HUDEP-2 (cell line): ENCODE data around the gene ALG10.
A peak's percentile ranks its signal among the peaks of the same experiment; 100 is the strongest.
"Not testable (repeated sequence)": the region's sequence is repeated elsewhere in the genome, so short reads cannot be mapped to it uniquely, and the experiment has no call there.

ENCODE experiments used
- DNase-seq, 76 experiments: peaks; one replicate each; lab custom pipeline; 2025; ENCODE audit not compliant: unreplicated experiment in 76 of 76; lab: John Stamatoyannopoulos, UW

Gene ALG10, protein sequence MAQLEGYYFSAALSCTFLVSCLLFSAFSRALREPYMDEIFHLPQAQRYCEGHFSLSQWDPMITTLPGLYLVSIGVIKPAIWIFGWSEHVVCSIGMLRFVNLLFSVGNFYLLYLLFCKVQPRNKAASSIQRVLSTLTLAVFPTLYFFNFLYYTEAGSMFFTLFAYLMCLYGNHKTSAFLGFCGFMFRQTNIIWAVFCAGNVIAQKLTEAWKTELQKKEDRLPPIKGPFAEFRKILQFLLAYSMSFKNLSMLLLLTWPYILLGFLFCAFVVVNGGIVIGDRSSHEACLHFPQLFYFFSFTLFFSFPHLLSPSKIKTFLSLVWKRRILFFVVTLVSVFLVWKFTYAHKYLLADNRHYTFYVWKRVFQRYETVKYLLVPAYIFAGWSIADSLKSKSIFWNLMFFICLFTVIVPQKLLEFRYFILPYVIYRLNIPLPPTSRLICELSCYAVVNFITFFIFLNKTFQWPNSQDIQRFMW

DNA sequence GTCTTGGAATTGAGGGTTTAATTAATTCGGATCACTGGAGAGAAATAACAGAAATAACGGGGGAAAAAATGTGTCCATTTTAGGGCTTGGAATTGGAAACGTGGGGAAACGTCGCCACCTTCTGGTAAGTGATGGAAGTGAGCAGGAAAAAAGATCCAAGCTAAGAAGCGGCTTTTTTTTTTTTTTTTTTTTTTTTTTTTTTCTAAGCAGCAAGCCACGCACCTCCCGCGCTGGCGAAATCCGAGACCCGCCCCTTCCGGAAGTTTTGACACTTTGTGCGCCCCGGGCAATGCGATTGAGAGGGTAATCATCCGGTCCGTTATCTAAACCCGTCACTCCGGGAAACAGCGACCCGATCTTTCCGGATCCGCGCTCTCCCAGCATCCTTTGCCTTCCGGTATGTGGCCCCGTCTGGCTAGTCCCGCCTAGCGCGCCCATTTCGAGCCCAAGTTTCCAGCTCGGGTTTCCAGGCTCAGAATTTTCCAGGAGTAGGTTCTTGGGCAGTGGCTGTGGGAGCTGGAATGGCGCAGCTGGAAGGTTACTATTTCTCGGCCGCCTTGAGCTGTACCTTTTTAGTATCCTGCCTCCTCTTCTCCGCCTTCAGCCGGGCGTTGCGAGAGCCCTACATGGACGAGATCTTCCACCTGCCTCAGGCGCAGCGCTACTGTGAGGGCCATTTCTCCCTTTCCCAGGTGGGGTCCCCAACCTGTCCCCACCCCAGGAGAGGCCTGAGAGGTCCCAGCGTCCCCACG is at the start of gene ALG10:
Gene ALG10, plus strand, starts transcription at position 418 of the 752 bp plus-strand sequence. Its CDS starts 104 bp downstream, at position 522.
- peak in 74 of 76 experiments; percentile 39 to 96 (median 91) for DNase-seq

DNA sequence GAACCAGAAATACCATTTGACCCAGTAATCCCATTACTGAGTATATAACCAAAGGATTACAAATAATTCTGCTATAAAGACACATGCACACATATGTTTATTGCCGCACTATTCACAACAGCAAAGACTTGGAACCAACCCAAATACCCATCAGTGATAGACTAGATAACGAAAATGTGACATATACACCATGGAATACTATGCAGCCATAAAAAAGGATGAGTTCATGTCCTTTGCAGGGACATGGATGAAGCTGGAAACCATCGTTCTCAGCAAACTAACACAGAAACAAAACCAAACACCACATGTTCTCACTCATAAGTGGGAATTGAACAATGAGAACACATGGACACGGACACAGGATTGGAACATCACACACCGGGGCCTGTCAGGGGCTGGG is 49.4 kb upstream of the ALG10 start:
- not testable (repeated sequence) for DNase-seq

DNA sequence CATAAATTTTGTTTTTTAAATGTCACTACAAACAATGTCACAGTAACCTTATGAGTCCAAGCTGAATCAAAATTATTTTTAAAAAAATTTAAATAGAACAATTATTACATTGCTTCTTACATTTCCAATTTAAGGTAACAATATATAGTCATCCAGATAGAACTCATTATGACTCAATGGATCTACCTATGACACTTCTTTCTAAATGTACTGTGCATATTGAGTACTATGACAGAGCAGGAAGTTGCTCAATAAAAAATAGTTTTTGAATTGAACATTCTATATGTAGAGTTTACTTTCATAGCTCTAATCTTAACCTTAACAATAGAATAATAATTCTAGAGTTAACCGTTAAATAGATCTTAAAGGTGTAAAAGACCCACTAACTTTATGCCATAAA is 44.4 kb upstream of the ALG10 start:
- DNase-seq, result no peak

DNA sequence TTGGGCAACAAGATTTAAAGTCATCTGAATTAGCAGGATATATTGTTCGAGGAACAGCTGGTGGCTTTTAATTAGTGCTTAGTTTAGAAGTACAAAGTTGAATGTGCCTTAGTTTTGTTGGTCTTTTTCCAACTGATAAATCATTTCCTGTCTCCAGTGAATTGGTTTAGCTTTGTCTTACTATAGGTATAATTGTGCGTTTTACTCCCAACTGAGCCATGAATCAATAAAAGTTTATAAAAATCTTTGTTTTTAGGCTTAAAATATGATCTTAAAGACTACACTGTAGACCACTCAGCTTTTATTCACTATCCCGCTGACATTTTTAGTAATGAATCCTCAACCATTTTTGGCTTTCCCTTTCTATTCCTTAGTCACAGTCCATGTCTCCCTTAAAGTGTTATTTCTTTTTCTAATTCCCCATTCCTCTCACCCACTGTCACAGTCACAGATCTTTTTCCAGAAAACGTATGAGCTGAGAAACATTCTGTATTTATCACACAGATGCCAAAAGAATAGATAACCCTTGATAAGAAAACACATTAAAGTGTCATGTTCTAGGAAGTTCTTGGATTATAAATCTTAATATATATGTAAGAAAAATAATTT is 34.0 kb upstream of the ALG10 start:
- no peak for DNase-seq

DNA sequence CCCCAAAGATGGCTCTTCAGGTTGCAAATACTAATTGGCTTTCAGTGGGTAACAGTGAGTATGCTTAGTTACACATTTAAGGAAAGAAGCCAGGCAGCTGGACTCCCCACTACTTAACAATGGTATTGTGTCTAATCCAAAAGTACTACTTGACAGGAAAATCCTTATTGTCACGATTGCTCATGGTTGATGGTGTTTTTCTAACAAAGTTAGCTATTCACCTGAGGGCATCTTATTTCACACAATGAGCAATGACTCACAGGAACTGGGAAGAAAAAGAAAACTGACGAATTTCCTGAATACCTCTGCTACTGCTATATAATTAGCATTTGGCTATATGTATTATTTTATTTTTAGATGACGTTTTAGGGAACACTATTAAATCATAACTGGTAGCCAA is 33.4 kb upstream of the ALG10 start:
- no peak for DNase-seq

DNA sequence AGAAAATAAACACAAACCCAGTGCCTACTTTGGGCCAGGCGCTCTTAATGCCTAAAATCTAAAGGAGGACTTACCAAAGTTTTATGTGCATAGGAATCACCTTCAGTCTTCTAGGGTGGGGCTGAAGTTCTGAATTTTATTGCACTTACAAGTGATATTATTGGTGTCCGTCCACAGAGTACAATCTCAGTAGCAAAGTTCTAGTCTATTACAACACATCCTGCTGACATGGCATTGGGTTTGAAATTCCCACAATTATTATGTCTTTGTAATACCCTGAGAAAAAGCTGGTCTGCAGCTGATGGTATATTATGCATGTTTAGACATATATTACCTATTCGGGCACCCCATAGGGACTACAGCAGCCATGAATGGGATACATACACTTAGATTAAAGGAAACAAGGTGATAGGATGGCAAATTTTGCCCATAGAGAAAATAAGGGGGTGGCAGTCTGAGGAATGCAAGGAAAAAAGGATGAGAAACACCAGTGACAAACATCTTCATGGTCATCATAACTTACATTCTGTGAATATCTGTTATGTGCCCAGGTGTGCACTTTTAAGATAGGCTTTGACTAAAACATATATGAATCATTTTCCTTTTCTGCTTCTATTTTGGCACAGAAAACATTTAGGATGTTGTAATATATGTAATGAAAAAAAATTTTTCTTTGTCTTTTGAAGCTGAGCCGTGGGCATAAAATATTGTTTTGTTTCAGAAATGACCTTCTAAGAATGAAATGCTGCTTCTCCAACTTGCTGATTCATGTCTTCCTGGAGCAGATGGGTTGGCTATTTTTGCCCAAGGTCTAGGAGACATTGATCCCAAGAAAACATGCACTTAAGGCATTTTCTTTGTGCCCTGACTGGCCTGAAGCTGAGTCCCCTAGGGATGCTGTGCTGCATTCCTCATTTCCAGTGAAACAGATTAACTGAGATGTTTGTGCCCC is 27.2 kb upstream of the ALG10 start:
- DNase-seq, result no peak

DNA sequence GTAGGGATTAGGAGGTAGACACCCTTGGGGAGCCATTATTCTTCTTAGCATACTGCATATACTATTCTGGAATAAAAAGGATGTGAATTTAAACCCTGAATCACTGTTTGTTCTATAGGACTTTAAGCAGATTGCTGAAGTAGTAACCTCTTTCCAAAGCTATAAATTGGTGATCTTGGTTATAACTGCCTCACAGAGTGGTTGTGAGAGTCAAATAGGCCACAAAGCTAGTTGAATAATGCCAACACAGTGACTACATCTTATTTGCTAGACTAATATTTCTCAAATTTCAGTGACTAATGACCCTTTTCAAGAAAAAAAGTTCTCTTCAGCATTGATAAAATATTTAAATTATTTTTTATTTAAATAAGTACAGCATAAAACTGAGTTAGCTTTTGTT is 13.5 kb upstream of the ALG10 start:
- DNase-seq, result not testable (repeated sequence)

DNA sequence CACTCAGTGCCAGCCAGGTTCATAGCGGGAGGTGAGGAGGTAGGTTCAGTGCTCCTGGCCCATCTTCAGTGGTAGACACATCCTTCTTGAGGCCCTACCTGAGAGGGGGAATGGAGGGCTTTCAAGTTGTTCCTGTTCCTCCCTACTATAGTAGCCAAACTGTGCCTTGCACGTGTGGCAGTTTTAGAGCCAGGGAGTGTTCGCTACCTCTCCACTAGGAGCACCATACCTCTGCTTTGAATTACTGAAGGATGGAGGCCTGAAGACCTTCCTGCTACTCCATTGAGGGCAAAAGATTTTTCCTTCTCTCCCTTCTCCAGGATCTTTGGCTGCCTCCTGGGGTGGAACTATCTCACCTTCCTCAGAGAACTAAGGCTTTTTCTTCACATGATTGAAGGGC is 5.9 kb upstream of the ALG10 start:
- no peak for DNase-seq

DNA sequence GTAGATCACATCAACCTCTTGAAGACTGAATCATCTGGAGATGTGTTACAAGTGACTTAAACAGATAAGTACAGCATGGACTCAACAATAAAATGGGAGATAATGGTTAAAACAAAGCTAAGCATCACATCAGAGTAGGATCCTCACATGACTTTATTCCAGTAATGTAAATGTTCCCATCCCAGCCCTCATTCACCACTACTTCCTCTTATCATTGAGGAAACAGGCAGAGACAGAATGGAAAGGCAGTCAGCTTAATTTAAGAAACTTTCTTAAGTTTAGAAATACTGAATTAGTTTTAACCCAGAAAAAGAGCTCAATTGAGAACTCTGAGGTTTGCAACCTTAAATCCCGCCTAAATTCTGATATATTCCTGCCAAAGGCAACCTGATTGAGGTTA is 1.2 kb upstream of the ALG10 start:
- no peak for DNase-seq

DNA sequence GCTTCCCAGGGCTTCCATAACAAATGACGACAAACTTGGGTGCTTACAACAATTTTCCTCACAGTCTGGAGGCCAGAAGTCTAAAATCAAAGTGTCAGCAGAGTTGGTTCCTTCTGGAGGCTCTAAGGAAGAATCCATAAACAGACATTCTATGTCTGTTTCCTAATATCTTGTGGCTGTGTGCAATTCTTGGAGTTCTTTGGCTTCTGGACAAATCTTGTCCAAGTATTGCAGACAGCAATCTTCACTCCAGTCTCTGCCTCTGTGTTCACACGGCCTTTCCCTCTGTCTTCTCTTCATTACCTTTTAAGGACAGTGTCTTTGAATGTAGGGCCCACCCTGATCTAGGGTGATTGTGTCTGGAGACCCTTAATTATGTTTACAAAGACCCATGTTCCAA is 5.4 kb downstream of the ALG10 start:
- DNase-seq, result not testable (repeated sequence)

DNA sequence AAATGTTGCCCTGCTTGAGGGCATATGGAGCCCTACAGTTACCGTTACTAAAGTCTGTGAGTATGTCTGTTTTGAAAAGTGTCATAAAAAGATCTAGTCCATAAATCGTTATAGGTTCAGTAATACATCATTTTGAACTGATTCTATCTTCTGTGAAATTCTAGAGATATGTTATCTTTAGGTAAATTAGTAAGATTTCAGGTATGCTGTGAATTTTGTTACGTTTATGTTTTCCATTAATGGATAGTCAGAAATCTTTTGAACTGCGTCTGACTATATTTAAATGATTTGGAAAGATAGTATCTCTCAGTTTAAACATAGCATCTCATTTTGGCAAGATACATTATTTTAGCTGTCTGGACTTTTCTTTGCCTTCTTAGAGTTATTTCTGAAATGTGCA is 8.3 kb downstream of the ALG10 start:
- DNase-seq, result no peak

DNA sequence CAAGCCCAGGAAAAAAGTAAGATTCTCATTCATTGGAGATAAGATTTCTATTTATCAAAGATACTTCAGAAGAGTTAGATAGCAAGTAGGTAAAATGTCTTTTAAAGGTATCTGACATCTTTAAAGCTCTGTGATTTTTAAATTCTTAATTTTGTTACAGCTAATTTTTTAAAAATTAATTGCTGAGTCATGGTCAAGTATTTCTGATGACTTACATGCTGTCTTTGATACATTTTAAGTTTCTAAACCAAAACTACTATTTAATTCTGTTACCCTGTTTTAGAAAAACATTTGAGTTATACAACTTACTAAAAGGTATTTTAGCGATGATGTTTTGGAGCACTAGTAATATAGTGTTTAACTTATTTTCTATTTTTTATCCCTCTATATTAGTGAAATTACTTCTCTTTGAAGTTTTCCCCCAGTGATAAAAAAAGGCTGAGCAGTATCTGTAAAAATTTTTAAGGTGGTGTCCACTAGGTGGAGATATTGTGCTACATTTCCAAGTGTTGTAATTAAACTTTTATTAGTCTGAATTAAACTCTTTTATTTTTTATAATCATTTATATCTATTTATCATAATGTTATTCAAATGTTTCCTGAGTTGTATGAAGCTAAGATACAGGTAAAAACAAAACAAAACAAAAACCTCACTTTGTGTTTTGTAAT is 11.5 kb downstream of the ALG10 start:
- DNase-seq, result peak in 12 of 76 experiments; percentile 4 to 30 (median 14)

DNA sequence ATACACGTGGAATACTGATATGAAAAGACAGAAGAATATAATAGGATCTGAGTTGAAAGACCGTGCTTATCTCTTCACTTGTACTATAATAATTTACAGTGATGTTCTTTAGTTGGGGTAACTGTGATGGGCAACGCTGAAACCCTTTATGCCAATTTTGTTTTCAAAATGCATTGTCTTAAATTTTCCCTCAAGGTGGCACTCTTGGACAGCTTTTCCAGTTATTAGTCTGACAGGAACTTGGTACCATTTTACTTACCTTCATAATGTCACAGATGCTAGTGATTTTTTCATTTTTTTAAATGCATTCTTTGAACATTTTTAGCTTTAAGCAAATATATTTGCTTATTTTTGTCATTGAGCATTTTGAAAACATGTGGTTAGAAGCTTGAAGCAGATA is 16.1 kb downstream of the ALG10 start:
- peak in 5 of 76 experiments; percentile 2 to 11 (median 4) for DNase-seq

DNA sequence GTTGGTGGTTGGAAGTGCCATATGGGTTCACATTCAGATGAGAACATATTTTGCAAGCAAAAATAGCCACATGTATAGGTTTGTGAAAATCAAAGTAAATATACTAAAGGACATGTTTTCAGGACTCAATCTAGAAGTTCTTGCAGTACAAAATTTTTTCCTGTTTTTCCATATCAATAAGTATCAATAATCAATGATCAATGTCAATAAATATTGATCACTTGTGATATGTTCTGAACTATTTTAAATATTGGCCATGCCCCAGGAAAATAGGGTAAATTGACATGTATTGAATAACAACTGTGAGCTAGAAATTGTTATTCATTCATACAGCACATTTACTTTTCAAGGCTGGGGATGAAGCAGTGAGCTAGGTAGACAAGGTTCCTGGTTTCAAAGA is 24.3 kb downstream of the ALG10 start:
- DNase-seq, result no peak

DNA sequence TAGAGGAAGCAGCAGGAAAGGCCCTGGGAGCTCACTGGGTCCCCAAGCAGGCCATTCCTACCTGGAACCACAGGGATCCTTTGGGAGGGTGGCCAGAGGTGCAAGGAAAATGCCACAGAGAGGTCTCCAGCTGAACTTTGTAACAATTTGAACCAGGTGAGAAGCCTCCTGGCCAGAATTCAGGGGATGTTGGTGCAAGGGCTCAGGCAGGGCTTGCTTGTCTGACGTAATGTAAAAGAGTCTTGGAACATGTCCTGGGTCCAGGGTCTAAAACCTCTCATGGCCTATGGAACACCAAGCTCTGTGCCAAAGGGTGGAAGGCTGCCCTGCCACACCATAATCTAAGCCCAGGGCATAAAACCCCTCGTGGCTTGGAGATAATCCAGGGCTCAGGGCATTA is 25.6 kb downstream of the ALG10 start:
- not testable (repeated sequence) for DNase-seq

DNA sequence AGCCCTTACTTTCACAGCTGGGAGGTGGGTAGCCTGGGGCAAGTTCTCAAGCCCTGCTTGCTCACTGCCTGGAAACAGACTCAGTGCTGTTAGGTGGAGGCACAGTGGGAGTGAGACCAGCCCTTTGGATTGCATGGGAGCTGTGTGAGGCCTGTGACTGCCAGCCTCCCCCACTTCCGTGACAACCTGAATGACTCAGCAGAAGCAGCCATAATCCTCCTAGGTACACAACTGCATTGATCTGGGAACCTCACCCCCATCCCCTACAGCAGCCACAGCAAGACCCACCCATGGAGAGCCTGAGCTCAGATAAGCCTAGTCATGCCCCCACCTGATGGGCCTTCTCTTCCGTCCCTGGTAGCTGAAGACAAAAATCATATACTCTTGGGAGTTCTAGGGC is 26.4 kb downstream of the ALG10 start:
- DNase-seq, result no peak

DNA sequence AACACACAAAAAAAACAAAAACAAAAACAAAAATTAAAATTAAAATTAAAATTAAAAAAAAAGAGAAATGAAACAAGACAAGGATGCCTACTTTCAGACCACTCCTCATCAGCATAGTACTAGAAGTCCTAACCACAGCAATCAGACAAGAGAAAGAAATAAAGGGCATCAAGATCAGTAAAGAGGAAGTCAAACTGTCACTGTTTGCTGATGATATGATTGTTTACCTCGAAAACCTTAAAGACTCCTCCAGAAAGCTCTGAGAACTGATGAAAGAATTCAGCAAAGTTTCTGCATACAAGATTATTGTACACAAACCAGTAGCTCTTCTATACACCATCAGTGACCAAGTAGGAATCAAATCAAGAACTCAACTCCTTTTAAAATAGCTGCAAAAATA is 29.2 kb downstream of the ALG10 start:
- no peak for DNase-seq

DNA sequence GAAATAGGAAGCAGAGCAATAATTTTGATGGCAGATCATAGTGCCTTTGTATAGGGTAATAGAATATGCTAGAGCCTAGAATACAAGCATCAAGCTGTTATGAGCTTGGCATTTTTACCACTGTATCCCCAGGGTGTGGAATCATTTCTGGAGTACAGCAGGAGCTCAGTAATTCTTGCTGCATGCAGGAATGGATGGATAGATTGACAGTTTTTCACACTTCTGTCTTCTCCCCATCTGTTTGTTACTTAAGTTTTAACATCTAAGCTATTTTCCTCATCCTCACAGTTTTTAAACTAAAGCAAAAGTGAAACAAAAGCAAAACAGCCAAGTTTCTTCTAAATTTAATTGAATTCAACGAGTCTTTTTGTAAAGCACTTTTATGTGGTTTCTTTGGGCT is 32.6 kb downstream of the ALG10 start:
- no peak for DNase-seq
